Measurements from ENCODE around the gene ADGRG6.

- TF ChIP-seq EZH2phosphoT487 (IDR thresholded peaks at IDR 0.05; ENCODE audit: insufficient read depth, low read depth) (no peak), EZH2 (IDR thresholded peaks at IDR 0.05; ENCODE audit: insufficient read depth, poor library complexity, severe bottlenecking) (no peak)
These were observed 176.3 kb downstream of the ADGRG6 start for GRCh38 chr6:142478117-142478516.
